K562 (cell line): Measurements from ENCODE around the gene WDR93. TPM values are rescaled to one million over a fixed set of nuclear protein-coding genes. Genes with fewer than 3 reads are reported as not detected.
A peak's percentile ranks its signal among the peaks of the same experiment; 100 is the strongest.

ENCODE experiments used
- ATAC-seq: fragments of 200-7000 bp; cut with Tn5 transposase; 3 replicates; pipeline ENCODE4 v1.9.1; 2020; ENCODE audit warnings: moderate library complexity
- BruUV-seq: library from RNA; stranded (reverse); fragments of 400-500 nt; replicated peaks from 2 replicates; lab custom pipeline; 2021; lab: Mats Ljungman, UMichigan
- CTCF ChIA-PET: fragments of 300-600 bp; formaldehyde crosslinking; extraction: SDS; loops from one replicate; lab custom pipeline; 2021; ENCODE audit warnings: low intra/inter-chr PET ratio; lab: Yijun Ruan, JAX
- POLR2A ChIA-PET: fragments of 300-600, 350-650 bp; sonication (Branson Sonifier 250); formaldehyde crosslinking; extraction: SDS; loops from one replicate; lab custom pipeline; 2021; ENCODE audit warnings: antibody characterized with exemption, inconsistent platforms; lab: Yijun Ruan, JAX
- DNase-seq, 4 experiments: peaks; one replicate each; pipeline versions ENCODE4 v3.0.0 to v3.0.0-alpha.2; 2011 to 2018; ENCODE audit warnings: low spot score in 3 of 4, mixed read lengths in 3 of 4; ENCODE audit errors: extremely low read depth in 1 of 4
- FAIRE-seq: peaks from 2 replicates; lab custom pipeline; 2011; peaks lifted over from hg19 to GRCh38; lab: Jason Lieb, UNC
- H2AFZ ChIP-seq: 2 replicates; pipeline ENCODE4 v1.6.0; 2011; ENCODE audit warnings: low read depth, low read length, control low read depth, inconsistent platforms
- H3K27ac ChIP-seq: fragments of 200-600 bp; 3 replicates; pipeline ENCODE4 v1.8.0; 2011; ENCODE audit warnings: low read depth, mild to moderate bottlenecking, control low read depth, inconsistent platforms, low read length, moderate library complexity, mixed read lengths; ENCODE audit errors: extremely low read depth
- H3K27me3 ChIP-seq, 2 experiments: fragments of 300-600 bp in 1 of 2; 2 replicates in 1 of 2; 3 replicates in 1 of 2; pipeline versions ENCODE4 v1.6.0 to v1.8.0; 2011; ENCODE audit warnings: inconsistent platforms in 2 of 2, low read length in 2 of 2, mild to moderate bottlenecking in 1 of 2, mixed read lengths in 1 of 2, moderate library complexity in 1 of 2; ENCODE audit not compliant: control insufficient read depth in 2 of 2, insufficient read depth in 2 of 2
- H3K36me3 ChIP-seq: fragments of 300-600 bp; 3 replicates; pipeline ENCODE4 v1.8.0; 2011; ENCODE audit warnings: mild to moderate bottlenecking, low read length, inconsistent platforms; ENCODE audit not compliant: control insufficient read depth, insufficient read depth
- H3K4me1 ChIP-seq, 2 experiments: fragments of 200-600 bp in 1 of 2; replicated peaks in 1 of 2; 2 replicates in 1 of 2; 3 replicates in 1 of 2; pipeline versions ENCODE4 v1.5.1 to v1.8.0; 2011; ENCODE audit warnings: inconsistent platforms in 2 of 2, low read length in 2 of 2, mild to moderate bottlenecking in 1 of 2, mixed read lengths in 1 of 2, moderate library complexity in 1 of 2; ENCODE audit not compliant: control insufficient read depth in 2 of 2, insufficient read depth in 2 of 2
- H3K4me2 ChIP-seq: 2 replicates; pipeline ENCODE4 v1.6.1; 2011; ENCODE audit warnings: low read length, control low read depth, inconsistent platforms, mixed read lengths; ENCODE audit not compliant: insufficient read depth
- H3K4me3 ChIP-seq: fragments of 200-600 bp; sonication (generic), shearing (Covaris generic); 2 replicates; pipeline ENCODE4 v1.5.1; 2016; ENCODE audit warnings: control low read depth, inconsistent platforms
- H3K79me2 ChIP-seq: fragments of 200-600 bp; 3 replicates; pipeline ENCODE4 v1.8.0; 2011; ENCODE audit warnings: low read length, inconsistent platforms; ENCODE audit not compliant: control insufficient read depth, insufficient read depth
- H3K9ac ChIP-seq, 2 experiments: 2 replicates each; pipeline versions ENCODE4 v1.6.0 to v1.6.1; 2011; ENCODE audit warnings: low read depth in 2 of 2, low read length in 2 of 2, control low read depth in 1 of 2, inconsistent platforms in 1 of 2, mild to moderate bottlenecking in 1 of 2, mixed read lengths in 1 of 2; ENCODE audit not compliant: insufficient read depth in 1 of 2
- H3K9me1 ChIP-seq: one replicate; pipeline ENCODE4 v1.6.0; 2011; ENCODE audit warnings: inconsistent platforms, mild to moderate bottlenecking, low read length, moderate library complexity; ENCODE audit not compliant: control insufficient read depth, insufficient read depth
- H3K9me3 ChIP-seq: replicated peaks from 2 replicates; pipeline ENCODE4 v1.5.1; 2011; ENCODE audit warnings: low read depth, low read length, inconsistent platforms; ENCODE audit not compliant: control insufficient read depth, insufficient read depth
- H4K20me1 ChIP-seq: replicated peaks from 2 replicates; pipeline ENCODE4 v1.6.1; 2011; ENCODE audit warnings: low read length, inconsistent platforms, mixed read lengths; ENCODE audit not compliant: control insufficient read depth, insufficient read depth
- E2F6 ChIP-seq, 2 experiments: IDR thresholded peaks; 2 replicates each; pipeline ENCODE4 v1.6.1; 2011; ENCODE audit warnings: borderline replicate concordance in 1 of 2, control low read depth in 1 of 2, low read depth in 1 of 2, low read length in 1 of 2, mild to moderate bottlenecking in 1 of 2, mixed read lengths in 1 of 2, moderate library complexity in 1 of 2; ENCODE audit not compliant: insufficient read depth in 1 of 2, insufficient read length in 1 of 2, poor library complexity in 1 of 2, severe bottlenecking in 1 of 2; ENCODE audit errors: extremely low read depth in 1 of 2
- FUS ChIP-seq: fragments of 200-400 bp; formaldehyde crosslinking; optimal IDR thresholded peaks from 2 replicates; pipeline ENCODE3; 2017; ENCODE audit warnings: low read depth, low read length
- HDAC6 ChIP-seq: IDR thresholded peaks from 2 replicates; pipeline ENCODE4 v1.6.1; 2012; ENCODE audit warnings: low read depth, mild to moderate bottlenecking, control low read depth, inconsistent platforms, low read length, moderate library complexity
- IFI16 ChIP-seq: fragments of 250-450 bp; sonication (Bioruptor Pico); IDR thresholded peaks from 2 replicates; pipeline ENCODE4 v2.1.2; 2022; ENCODE audit warnings: mild to moderate bottlenecking, inconsistent platforms
- KAT8 ChIP-seq: fragments of 450-650 bp; IDR thresholded peaks from 2 replicates; pipeline ENCODE4 v1.6.1; 2016; ENCODE audit warnings: low read depth, mild to moderate bottlenecking
- LEF1 ChIP-seq: fragments of 450-650 bp; IDR thresholded peaks from 2 replicates; pipeline ENCODE4 v1.6.1; 2016; ENCODE audit warnings: mild to moderate bottlenecking
- MBD1 ChIP-seq: fragments of 250-450 bp; sonication (Bioruptor Pico); IDR thresholded peaks from 2 replicates; pipeline ENCODE4 v1.8.0; 2022; ENCODE audit warnings: inconsistent platforms
- NKRF ChIP-seq: fragments of 450-650 bp; IDR thresholded peaks from 2 replicates; pipeline ENCODE4 v1.6.1; 2016; ENCODE audit warnings: borderline replicate concordance
- SAP30 ChIP-seq: fragments of 200-600 bp; sonication (generic); IDR thresholded peaks from 2 replicates; pipeline ENCODE4 v1.6.1; 2012; ENCODE audit warnings: borderline replicate concordance, low read depth, mild to moderate bottlenecking, moderate library complexity, low read length, control low read depth, inconsistent platforms; ENCODE audit not compliant: insufficient read depth, poor library complexity, severe bottlenecking
- SMAD2 ChIP-seq: fragments of 150-350 bp; IDR thresholded peaks from 2 replicates; pipeline ENCODE4 v1.6.1; 2014; ENCODE audit warnings: low read depth, mild to moderate bottlenecking, low read length
- STAT5A ChIP-seq: IDR thresholded peaks from 2 replicates; pipeline ENCODE4 v1.6.1; 2012; ENCODE audit warnings: low read length, inconsistent platforms, borderline replicate concordance
- TBP ChIP-seq: optimal IDR thresholded peaks from 2 replicates; pipeline ENCODE3; 2011; ENCODE audit warnings: low read depth, low read length, improper control_type of control experiment
- ZNF436 ChIP-seq: fragments of 250-450, 450-650 bp; sonication (Bioruptor Pico); formaldehyde crosslinking; IDR thresholded peaks from 2 replicates; pipeline ENCODE4 v1.7.0; 2020; ENCODE audit warnings: mild to moderate bottlenecking
- WGBS: fragments of 100-300 bp; shearing (Covaris generic); methylation state at CpG from one replicate; pipeline ENCODE4 v1.1.6; 2016; ENCODE audit warnings: low coverage, mixed read lengths; ENCODE audit not compliant: insufficient coverage; ENCODE audit errors: missing lambda C conversion rate; 5-methylcytosine and 5-hydroxymethylcytosine counted together
- in situ Hi-C: fragments of 300-500 bp; cut with MboI; formaldehyde crosslinking; loops from 4 replicates; pipeline ENCODE4 v1.15.0; 2018; ENCODE audit warnings: inconsistent platforms, mixed read lengths
- intact Hi-C: fragments of 100-400 bp; cut with micrococcal nuclease; formaldehyde crosslinking; loops from 2 replicates; pipeline ENCODE4 v1.14.2; 2022
- polyA plus RNA-seq, 8 experiments: library from polyadenylated mRNA; depleted of rRNA in 4 of 8; stranded (reverse) in 5 of 8; unstranded in 3 of 8; fragments of >200 nt; fragmentation: Nextera tagmentation in 2 of 8; fragmentation: Illumina TruSeq in 1 of 8; extraction: Ambion mirVana in 2 of 8; extraction: Trizol in 1 of 8; gene quantifications; 2 replicates each; pipeline versions ENCODE4 v1.2.1 to v1.2.3, GENCODE V29; 2011 to 2014; ENCODE audit warnings: inconsistent platforms in 1 of 8, missing spikeins in 1 of 8
- total RNA-seq, 7 experiments: library from RNA; depleted of rRNA in 6 of 7; stranded (reverse); fragments of >200 nt in 6 of 7; fragmentation: Illumina TruSeq in 2 of 7; extraction: Trizol in 2 of 7; gene quantifications; 2 replicates each; pipeline versions ENCODE4 v1.2.1 to v1.2.3, GENCODE V29; 2011 to 2021; ENCODE audit warnings: low replicate concordance in 1 of 7
- TF ChIP-seq, protein P1 (sequence below): sonication (generic); formaldehyde crosslinking; IDR thresholded peaks from 2 replicates; pipeline ENCODE4 v1.5.0; 2020; ENCODE audit warnings: missing genetic modification reagents

Gene WDR93
- total and polyA plus RNA-seq, 9 of the 15 experiments (the other 6 are each of a cell fraction or from before 2014, with no cell fraction given): not detected

DNA sequence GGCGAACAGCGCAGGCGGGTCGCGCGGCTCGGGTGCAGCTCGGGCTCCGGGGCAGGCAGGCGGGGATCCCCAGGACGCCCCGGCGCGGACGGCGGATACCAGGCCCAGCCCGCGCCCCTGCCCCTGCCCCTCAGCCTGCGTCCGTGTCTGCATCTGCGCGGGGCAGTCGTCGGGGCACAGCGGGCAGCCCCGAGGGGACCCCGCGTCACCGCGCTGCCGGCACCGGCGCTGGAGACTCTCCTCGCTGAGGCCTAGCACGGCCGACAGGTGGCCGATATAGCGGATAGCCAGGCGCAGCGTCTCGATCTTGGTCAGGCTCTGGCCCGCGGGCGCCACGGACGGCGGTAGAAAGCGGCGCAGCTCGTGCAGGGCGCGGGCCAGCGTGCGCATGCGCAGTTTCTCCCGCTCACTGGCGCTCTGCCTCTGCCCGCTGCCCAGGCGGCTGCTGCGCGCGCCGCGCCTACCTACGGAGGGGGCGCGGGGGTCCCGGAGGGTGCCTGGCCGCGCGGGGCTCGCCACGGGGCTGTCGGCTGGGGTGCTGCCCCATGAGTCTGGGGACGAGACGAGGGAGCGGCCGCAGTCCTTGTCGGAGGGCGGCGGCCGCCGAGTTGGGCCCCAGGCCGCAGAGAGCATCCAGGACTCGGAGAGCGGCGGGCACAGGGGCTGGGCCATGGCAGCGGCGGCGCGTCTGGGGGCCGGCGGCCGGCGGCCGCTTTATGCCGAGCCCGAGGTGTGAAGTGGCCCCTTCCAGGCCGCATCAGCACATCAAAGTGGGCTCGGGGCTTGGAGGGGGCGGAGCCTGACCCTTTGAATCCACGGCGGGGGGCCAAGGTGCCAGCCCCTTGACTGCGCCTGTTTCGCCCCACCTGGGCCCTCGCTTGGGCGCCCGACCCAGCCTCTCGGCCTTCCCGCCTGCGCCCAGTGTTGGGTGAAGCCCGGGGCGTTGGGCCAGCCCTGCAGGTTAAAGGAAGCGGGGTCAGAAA lies 60.2 kb downstream of the WDR93 start, which contains the start of gene MESP1:
Gene MESP1, minus strand, starts transcription at position 690 of the 983 bp plus-strand sequence. Its CDS starts 18 bp downstream, at position 672.
- Histone ChIP-seq H2AFZ (peak within 1 kb of the TSS; percentile 93), H4K20me1 (no peaks in the 10 kb centered on the region; the same call in 1 of the 2 replicates), H3K4me3 (peak within 1 kb of the TSS; percentile 60), H3K4me1 (peaks cover 0 to 35% of the 10 kb centered on the region in 2 experiments; a peak in 3 of 5 replicates), H3K27me3 (peaks cover 0 to 19% of the 10 kb centered on the region in 2 experiments; a peak in 3 of 5 replicates), H3K27ac (peak within 1 kb of the TSS; percentile 44; the same call in 1 of the 3 replicates), H3K9me1 (no peaks in the 10 kb centered on the region), H3K9me3 (no peaks in the 10 kb centered on the region), H3K36me3 (no peaks in the 10 kb centered on the region), H3K4me2 (peak within 1 kb of the TSS; percentile 63; the same call in 1 of the 2 replicates), H3K79me2 (no peaks in the 10 kb centered on the region), H3K9ac (peak within 1 kb of the TSS; percentile 52 to 78; a peak in 3 of 4 replicates)
- POLR2A ChIA-PET: interaction anchor here (0.6 to 1.0 kb wide), 2 partner anchors 9 to 33 kb away, joined by 3 to 4 read pairs; no protein-coding TSS in a partner anchor
- BruUV-seq: no TSS peak
- CTCF ChIA-PET: interaction anchor here (0.7 to 1.6 kb wide), 2 partner anchors 10 to 124 kb away, joined by 4 to 5 read pairs; no protein-coding TSS in a partner anchor
- intact Hi-C loops (no loop called here), in situ Hi-C loops (loop anchor here (10.0 kb wide), 1 partner anchor 344 kb away; no protein-coding TSS in a partner anchor)
- 8% methylated on average over 73 of the region's 114 CpGs for WGBS
- DNase-seq (peak; percentile 95), ATAC-seq (peak; percentile 99), FAIRE-seq (peak; percentile 88)
- no peak for TF ChIP-seq ZNF436
- TF ChIP-seq STAT5A: no peak
- no peak for TF ChIP-seq KAT8
- no peak for TF ChIP-seq MBD1 (CRISPR knock-in tag)
- peak; percentile 76 for TF ChIP-seq FUS
- no peak for TF ChIP-seq NKRF
- TF ChIP-seq SAP30: no peak
- no peak for TF ChIP-seq SMAD2
- TF ChIP-seq, protein P1, sequence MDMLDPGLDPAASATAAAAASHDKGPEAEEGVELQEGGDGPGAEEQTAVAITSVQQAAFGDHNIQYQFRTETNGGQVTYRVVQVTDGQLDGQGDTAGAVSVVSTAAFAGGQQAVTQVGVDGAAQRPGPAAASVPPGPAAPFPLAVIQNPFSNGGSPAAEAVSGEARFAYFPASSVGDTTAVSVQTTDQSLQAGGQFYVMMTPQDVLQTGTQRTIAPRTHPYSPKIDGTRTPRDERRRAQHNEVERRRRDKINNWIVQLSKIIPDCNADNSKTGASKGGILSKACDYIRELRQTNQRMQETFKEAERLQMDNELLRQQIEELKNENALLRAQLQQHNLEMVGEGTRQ: no peak
- TF ChIP-seq E2F6 (IDR thresholded peaks at IDR 0.05; ENCODE audit: borderline replicate concordance in 1 of 2, extremely low read depth in 1 of 2, insufficient read depth in 1 of 2, insufficient read length in 1 of 2, low read depth in 1 of 2, low read length in 1 of 2, poor library complexity in 1 of 2, severe bottlenecking in 1 of 2): peak; percentile 94 to 98
- TF ChIP-seq LEF1: no peak
- TF ChIP-seq TBP: peak; percentile 63
- no peak for TF ChIP-seq HDAC6
- TF ChIP-seq IFI16: no peak
